ENCODE data around the gene KCNMA1.

Gene KCNMA1

GRCh38 chr10:77565590-77566023, 72.0 kb downstream of the KCNMA1 start:
- TF ChIP-seq CTCF (IDR thresholded peaks at IDR 0.05; ENCODE audit: control insufficient read depth, insufficient read depth, low read depth, low read length, missing control alignments), result no peak
- H3K4me3 ChIP-seq (ENCODE audit: control insufficient read depth, low read depth, low read length), result no peak overlapping the region
- DNase-seq (ENCODE audit: low read depth), result no peak

GRCh38 chr10:77564731-77565589, 72.6 kb downstream of the KCNMA1 start:
- no peak for DNase-seq (ENCODE audit: low read depth)
- H3K4me3 ChIP-seq (ENCODE audit: control insufficient read depth, low read depth, low read length), result no peak overlapping the region
- no peak for TF ChIP-seq CTCF (IDR thresholded peaks at IDR 0.05; ENCODE audit: control insufficient read depth, insufficient read depth, low read depth, low read length, missing control alignments)

GRCh38 chr10:77563638-77564270, 73.9 kb downstream of the KCNMA1 start:
- TF ChIP-seq CTCF (IDR thresholded peaks at IDR 0.05; ENCODE audit: control insufficient read depth, insufficient read depth, low read depth, low read length, missing control alignments), result no peak
- no peak for DNase-seq (ENCODE audit: low read depth)
- H3K4me3 ChIP-seq (ENCODE audit: control insufficient read depth, low read depth, low read length), result no peak overlapping the region

- TF ChIP-seq CTCF (IDR thresholded peaks at IDR 0.05; ENCODE audit: control insufficient read depth, insufficient read depth, low read depth, low read length, missing control alignments), result no peak
- H3K4me3 ChIP-seq (ENCODE audit: control insufficient read depth, low read depth, low read length), result no peak overlapping the region
- no peak for DNase-seq (ENCODE audit: low read depth)
Measured at GRCh38 chr10:77562742-77563141, 74.9 kb downstream of the KCNMA1 start.

- TF ChIP-seq CTCF (IDR thresholded peaks at IDR 0.05; ENCODE audit: control insufficient read depth, insufficient read depth, low read depth, low read length, missing control alignments), result no peak
- DNase-seq (ENCODE audit: low read depth), result no peak
- no peak overlapping the region for H3K4me3 ChIP-seq (ENCODE audit: control insufficient read depth, low read depth, low read length)
Measured at GRCh38 chr10:77561991-77562390, 75.6 kb downstream of the KCNMA1 start.

GRCh38 chr10:77560471-77560870, 77.1 kb downstream of the KCNMA1 start:
- no peak overlapping the region for H3K4me3 ChIP-seq (ENCODE audit: control insufficient read depth, low read depth, low read length)
- DNase-seq (ENCODE audit: low read depth), result no peak
- no peak for TF ChIP-seq CTCF (IDR thresholded peaks at IDR 0.05; ENCODE audit: control insufficient read depth, insufficient read depth, low read depth, low read length, missing control alignments)
